Adipose tissue (tissue), 3 donors: ENCODE results near the gene CAMTA1. TPM values are rescaled to one million over a fixed set of nuclear protein-coding genes. Genes with fewer than 3 reads are reported as not detected.

Experiments used
- H3K27ac ChIP-seq: one replicate; pipeline ENCODE4 v1.5.1; 2013; ENCODE audit warnings: low read depth, low read length
- WGBS, 3 donors: extraction: QIAGEN DNeasy Blood & Tissue Kit; methylation state at CpG; one replicate each; pipeline ENCODE4 v1.1.7; 2013; 5-methylcytosine and 5-hydroxymethylcytosine counted together
- polyA plus RNA-seq, 3 donors: library from polyadenylated mRNA; stranded (reverse); fragments of 200-250 nt; gene quantifications; one replicate each; pipeline ENCODE4 v1.2.3, GENCODE V29; 2013
- donor health status: healthy with polysubstance abuse.
- donor health status: Bipolar disorder and iron deficiency.
- donor health status: healthy.

CAMTA1 gene
- polyA plus RNA-seq, 3 donors = 25.7 to 111 (median 60.2) TPM

GRCh38 chr1:7761103-7761502, 975.8 kb downstream of the CAMTA1 start:
- 54 to 81% (median 79%) methylated on average over 3 of the region's 3 CpGs for WGBS, 3 donors

GRCh38 chr1:7767176-7767575, 981.9 kb downstream of the CAMTA1 start:
- WGBS, 3 donors = 73 to 85% (median 76%) methylated on average over 4 of the region's 4 CpGs
- no peak overlapping the region for H3K27ac ChIP-seq

More at GRCh38 chr1:7761103-7761502, 975.8 kb downstream of the CAMTA1 start:
- no peak overlapping the region for H3K27ac ChIP-seq

- WGBS, 3 donors = 49 to 62% (median 49%) methylated on average over 2 of the region's 2 CpGs
- no peak overlapping the region for H3K27ac ChIP-seq
These were observed 983.3 kb downstream of the CAMTA1 start for GRCh38 chr1:7768583-7768982.

- no peak overlapping the region for H3K27ac ChIP-seq
These were observed 984.6 kb downstream of the CAMTA1 start for GRCh38 chr1:7769673-7770412.

GRCh38 chr1:7770669-7770996, 985.4 kb downstream of the CAMTA1 start:
- H3K27ac ChIP-seq = peak overlapping the region; percentile 78
- WGBS, 3 donors = 5 to 10% (median 8%) methylated on average over 6 of the region's 6 CpGs

More at GRCh38 chr1:7769673-7770412, 984.6 kb downstream of the CAMTA1 start:
- 89 to 91% (median 91%) methylated on average over 12 of the region's 12 CpGs for WGBS, 3 donors

GRCh38 chr1:7770997-7771822, 986.0 kb downstream of the CAMTA1 start, which contains the start of gene VAMP3:
Gene VAMP3, plus strand, starts transcription at chr1:7771296. Its CDS starts 88 bp downstream, at chr1:7771384.
- 0% methylated on average over 54 to 97 of the region's 97 CpGs for WGBS, 3 donors
- H3K27ac ChIP-seq = peak within 1 kb of the TSS; percentile 78

GRCh38 chr1:7771823-7772299, 986.6 kb downstream of the CAMTA1 start:
- H3K27ac ChIP-seq = peak overlapping the region; percentile 78
- WGBS, 3 donors = 12 to 20% (median 19%) methylated on average over 12 of the region's 12 CpGs

GRCh38 chr1:7777591-7777990, 992.3 kb downstream of the CAMTA1 start:
- WGBS, 3 donors = 68 to 80% (median 78%) methylated on average over 3 of the region's 3 CpGs
- no peak overlapping the region for H3K27ac ChIP-seq

- WGBS, 3 donors = 78 to 97% (median 93%) methylated on average over 4 of the region's 4 CpGs
- no peak overlapping the region for H3K27ac ChIP-seq
These were observed 992.9 kb downstream of the CAMTA1 start for GRCh38 chr1:7778133-7778628.

- 84 to 91% (median 88%) methylated on average over 9 of the region's 9 CpGs for WGBS, 3 donors
- no peak overlapping the region for H3K27ac ChIP-seq
These were observed 995.7 kb downstream of the CAMTA1 start for GRCh38 chr1:7780976-7781375.

GRCh38 chr1:7781501-7781900, 996.2 kb downstream of the CAMTA1 start:
- WGBS, 3 donors = 52 to 78% (median 53%) methylated on average over 7 of the region's 7 CpGs
- no peak overlapping the region for H3K27ac ChIP-seq

GRCh38 chr1:7781923-7782495, 996.8 kb downstream of the CAMTA1 start:
- no peak overlapping the region for H3K27ac ChIP-seq
- 60 to 90% (median 63%) methylated on average over 16 of the region's 16 CpGs for WGBS, 3 donors

GRCh38 chr1:7783178-7783711, 998.0 kb downstream of the CAMTA1 start:
- peak overlapping the region; percentile 54 for H3K27ac ChIP-seq
- 1 to 2% (median 2%) methylated on average over 13 to 32 of the region's 34 CpGs for WGBS, 3 donors

GRCh38 chr1:7783826-7784491, 998.7 kb downstream of the CAMTA1 start, which contains the start of gene PER3:
Gene PER3, plus strand, starts transcription at chr1:7784291. Its CDS starts 587 bp downstream, at chr1:7784878.
- peak within 1 kb of the TSS; percentile 54 for H3K27ac ChIP-seq
- WGBS, 3 donors = 0 to 2% (median 1%) methylated on average over 53 to 88 of the region's 90 CpGs

GRCh38 chr1:7784492-7785071, 999.3 kb downstream of the CAMTA1 start:
- 28 to 39% (median 33%) methylated on average over 52 of the region's 52 CpGs for WGBS, 3 donors
- no peak overlapping the region for H3K27ac ChIP-seq

- no peak overlapping the region for H3K27ac ChIP-seq
- 81 to 91% (median 83%) methylated on average over 7 of the region's 7 CpGs for WGBS, 3 donors
These were observed 999.9 kb downstream of the CAMTA1 start for GRCh38 chr1:7785108-7785507.

- 53 to 65% (median 55%) methylated on average over 5 of the region's 5 CpGs for WGBS, 3 donors
- no peak overlapping the region for H3K27ac ChIP-seq
These were observed 1001.5 kb downstream of the CAMTA1 start for GRCh38 chr1:7786795-7787194.

GRCh38 chr1:7789828-7790227, 1004.6 kb downstream of the CAMTA1 start:
- 79 to 86% (median 86%) methylated on average over 5 of the region's 5 CpGs for WGBS, 3 donors
- no peak overlapping the region for H3K27ac ChIP-seq
